ENCODE results near the gene NOVA1.

DNA sequence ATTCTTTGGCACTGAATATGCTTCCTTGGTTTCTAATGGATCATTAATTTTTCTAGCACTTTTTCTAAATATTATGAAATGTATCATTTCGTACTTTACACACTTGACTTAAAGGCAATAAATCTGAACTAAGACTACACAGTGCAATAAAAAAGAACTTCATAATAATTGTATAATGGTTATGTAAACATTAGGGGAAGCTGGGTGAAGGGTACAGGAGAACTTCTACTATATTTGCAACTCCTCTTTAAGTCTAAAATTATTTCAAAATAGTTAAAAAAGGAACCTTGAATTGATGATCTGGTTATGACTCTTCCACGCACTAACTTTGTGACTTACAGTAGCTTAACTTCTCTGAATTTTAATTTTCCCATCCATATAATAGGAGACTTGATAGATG is 5.1 kb upstream of the NOVA1 start:
- no peak for TF ChIP-seq EZH2 (IDR thresholded peaks at IDR 0.05; ENCODE audit: insufficient read depth, poor library complexity, severe bottlenecking)
- no peak for TF ChIP-seq EZH2phosphoT487 (IDR thresholded peaks at IDR 0.05; ENCODE audit: insufficient read depth, low read depth)
